ENCODE results near the gene RPGRIP1L. TPM values are rescaled to one million over a fixed set of nuclear protein-coding genes. Genes with fewer than 3 reads are reported as not detected.

Gene RPGRIP1L
- total RNA-seq, 1 donor from 2014 or later: 4.4 TPM

GRCh38 chr16:53565296-53565863 is 138.3 kb downstream of the RPGRIP1L start:
- TF ChIP-seq POLR2A (IDR thresholded peaks at IDR 0.05): no peak
- TF ChIP-seq CTCF (IDR thresholded peaks at IDR 0.05): no peak
- no peak for TF ChIP-seq POLR2AphosphoS5 (IDR thresholded peaks at IDR 0.05; ENCODE audit: insufficient read depth in 1 of 2, low read depth in 1 of 2)
- no peaks in the 10 kb centered on the region for H3K27me3 ChIP-seq
- intact Hi-C loops (cut with DNase I): no loop called here
- DNase-seq (ENCODE audit: extremely low spot score in 2 of 2): peak in 1 of 2 donors; percentile 16
- H3K9me3 ChIP-seq: no peaks in the 10 kb centered on the region
- no peaks in the 10 kb centered on the region for H3K36me3 ChIP-seq
- no peak overlapping the region for H3K4me3 ChIP-seq
- no peak overlapping the region for H3K27ac ChIP-seq
- no peaks in the 10 kb centered on the region for H3K4me1 ChIP-seq

DNA sequence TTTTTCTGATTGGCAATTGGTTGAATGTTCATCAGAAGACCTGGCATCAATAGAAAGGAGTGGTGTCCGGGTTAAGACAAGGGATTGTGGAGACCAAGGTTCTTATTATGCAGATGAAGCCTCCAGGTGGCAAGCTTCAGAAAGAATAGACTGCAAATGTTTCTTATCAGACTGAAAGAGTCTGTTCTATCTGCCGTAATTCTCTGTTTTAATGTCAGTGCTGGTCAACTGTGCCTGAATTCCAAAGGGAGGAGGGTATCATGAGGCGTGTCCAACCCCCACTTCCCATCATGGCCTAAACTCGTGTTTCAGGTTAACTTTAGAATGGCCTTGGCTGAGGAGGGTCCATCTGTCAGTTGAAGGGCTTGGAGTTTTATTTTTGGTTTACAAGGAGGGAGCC is 140.2 kb downstream of the RPGRIP1L start:
- Histone ChIP-seq H3K9me3 (no peaks in the 10 kb centered on the region), H3K27me3 (no peaks in the 10 kb centered on the region), H3K4me3 (no peak overlapping the region), H3K27ac (no peak overlapping the region), H3K4me1 (no peaks in the 10 kb centered on the region), H3K36me3 (no peaks in the 10 kb centered on the region)
- no peak for DNase-seq (ENCODE audit: extremely low spot score in 2 of 2)
- intact Hi-C loops (cut with DNase I): no loop called here
- TF ChIP-seq POLR2AphosphoS5 (IDR thresholded peaks at IDR 0.05; ENCODE audit: insufficient read depth in 1 of 2, low read depth in 1 of 2): no peak
- TF ChIP-seq CTCF (IDR thresholded peaks at IDR 0.05): no peak
- TF ChIP-seq POLR2A (IDR thresholded peaks at IDR 0.05): no peak

DNA sequence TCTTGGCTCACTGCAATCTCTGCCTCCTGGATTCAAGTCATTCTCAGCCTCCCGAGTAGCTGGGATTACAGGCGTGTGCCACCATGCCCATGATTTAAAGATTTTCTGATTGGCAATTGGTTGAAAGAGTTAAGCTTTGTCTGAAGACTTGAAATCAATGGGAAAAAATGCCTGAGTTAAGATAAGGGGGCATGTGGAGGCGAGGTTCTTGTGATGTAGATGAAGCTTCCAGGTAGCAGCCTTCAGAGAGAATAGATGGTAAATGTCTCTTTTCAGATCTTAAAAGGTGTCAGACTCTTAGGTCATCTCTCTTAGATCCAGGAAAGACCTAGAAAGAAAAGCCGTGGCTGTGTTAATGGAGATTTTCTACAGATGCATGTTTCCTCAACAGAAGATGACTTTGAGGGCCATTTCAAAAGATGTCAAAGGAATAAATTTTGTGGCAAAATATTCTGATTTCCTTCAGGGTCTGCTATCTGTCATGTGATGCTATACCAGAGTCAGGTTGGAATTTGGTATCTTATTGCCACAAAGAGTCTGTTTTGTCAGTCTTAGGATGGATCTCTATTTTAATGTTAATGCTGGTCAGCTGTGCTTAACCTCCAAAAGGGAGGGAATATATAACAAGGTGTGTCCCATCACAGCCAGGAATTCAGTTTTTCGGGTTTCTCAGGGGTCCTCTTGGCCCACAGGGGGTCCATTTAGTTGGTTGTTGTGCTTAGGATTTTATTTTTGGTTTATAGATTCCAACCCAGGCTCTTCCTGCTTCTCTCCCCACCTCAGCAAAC is 142.4 kb downstream of the RPGRIP1L start:
- no peak for DNase-seq (ENCODE audit: extremely low spot score in 2 of 2)
- intact Hi-C loops (cut with DNase I): no loop called here
- Histone ChIP-seq H3K27ac (no peak overlapping the region), H3K4me1 (no peaks in the 10 kb centered on the region), H3K36me3 (no peaks in the 10 kb centered on the region), H3K9me3 (no peaks in the 10 kb centered on the region), H3K4me3 (no peak overlapping the region), H3K27me3 (no peaks in the 10 kb centered on the region)
- TF ChIP-seq CTCF (IDR thresholded peaks at IDR 0.05) (no peak), POLR2A (IDR thresholded peaks at IDR 0.05) (no peak), POLR2AphosphoS5 (IDR thresholded peaks at IDR 0.05; ENCODE audit: insufficient read depth in 1 of 2, low read depth in 1 of 2) (no peak)

GRCh38 chr16:53559270-53559951 is 144.2 kb downstream of the RPGRIP1L start:
- no peaks in the 10 kb centered on the region for H3K9me3 ChIP-seq
- no peaks in the 10 kb centered on the region for H3K36me3 ChIP-seq
- no peaks in the 10 kb centered on the region for H3K27me3 ChIP-seq
- TF ChIP-seq POLR2A (IDR thresholded peaks at IDR 0.05): no peak
- TF ChIP-seq POLR2AphosphoS5 (IDR thresholded peaks at IDR 0.05; ENCODE audit: insufficient read depth in 1 of 2, low read depth in 1 of 2): no peak
- TF ChIP-seq CTCF (IDR thresholded peaks at IDR 0.05): no peak
- DNase-seq (ENCODE audit: extremely low spot score in 2 of 2): no peak
- no peak overlapping the region for H3K27ac ChIP-seq
- intact Hi-C loops (cut with DNase I): loop anchor here (10.0 kb wide), 1 partner anchor 725 kb away; the partner anchor contains the start of gene IRX3
- no peak overlapping the region for H3K4me3 ChIP-seq
- no peaks in the 10 kb centered on the region for H3K4me1 ChIP-seq
